Hepatocyte (in vitro differentiated cells): ENCODE results near the gene OXSR1. TPM values are rescaled to one million over a fixed set of nuclear protein-coding genes. Genes with fewer than 3 reads are reported as not detected.
"Not testable (repeated sequence)": the region's sequence is repeated elsewhere in the genome, so short reads cannot be mapped to it uniquely, and the experiment has no call there.

Experiments
- DNase-seq: peaks from one replicate; pipeline ENCODE4 v3.0.0-alpha.2; 2016; ENCODE audit warnings: low spot score
- H2AFZ ChIP-seq: fragments of 200-600 bp; sonication (generic); 2 replicates; pipeline ENCODE4 v1.6.0; 2016; ENCODE audit warnings: antibody characterized with exemption, mild to moderate bottlenecking
- H3K27ac ChIP-seq: fragments of 200-600 bp; sonication (generic); 2 replicates; pipeline ENCODE4 v1.5.1; 2016; ENCODE audit warnings: mild to moderate bottlenecking
- H3K27me3 ChIP-seq: fragments of 200-600 bp; sonication (generic); 2 replicates; pipeline ENCODE4 v1.6.1; 2016
- H3K36me3 ChIP-seq: fragments of 200-600 bp; sonication (generic); replicated peaks from 2 replicates; pipeline ENCODE4 v1.5.1; 2016; ENCODE audit warnings: low read depth; ENCODE audit not compliant: insufficient read depth
- H3K4me1 ChIP-seq: fragments of 200-600 bp; sonication (generic); 2 replicates; pipeline ENCODE4 v1.5.1; 2016; ENCODE audit warnings: mild to moderate bottlenecking, moderate library complexity; ENCODE audit not compliant: insufficient read depth
- H3K4me2 ChIP-seq: fragments of 200-600 bp; sonication (generic); 2 replicates; pipeline ENCODE4 v1.6.0; 2016
- H3K4me3 ChIP-seq: fragments of 200-600 bp; sonication (generic); 2 replicates; pipeline ENCODE4 v1.5.1; 2016; ENCODE audit warnings: mild to moderate bottlenecking
- H3K79me2 ChIP-seq: fragments of 200-600 bp; sonication (generic); 2 replicates; pipeline ENCODE4 v1.6.0; 2017; ENCODE audit warnings: mild to moderate bottlenecking
- H3K9me2 ChIP-seq: fragments of 200-600 bp; sonication (generic); replicated peaks from 2 replicates; pipeline ENCODE4 v1.6.0; 2017; ENCODE audit warnings: mild to moderate bottlenecking; ENCODE audit not compliant: insufficient read depth
- H3K9me3 ChIP-seq: fragments of 200-600 bp; sonication (generic); 2 replicates; pipeline ENCODE4 v1.5.1; 2016; ENCODE audit warnings: low read depth, mild to moderate bottlenecking
- H4K20me1 ChIP-seq: fragments of 200-600 bp; sonication (generic); 2 replicates; pipeline ENCODE4 v1.6.0; 2016; ENCODE audit warnings: mild to moderate bottlenecking; ENCODE audit not compliant: insufficient read depth, poor library complexity, severe bottlenecking
- CTCF ChIP-seq: fragments of 200-600 bp; sonication (generic); IDR thresholded peaks from 2 replicates; pipeline ENCODE4 v1.5.1; 2016; ENCODE audit warnings: antibody characterized with exemption, mild to moderate bottlenecking; ENCODE audit not compliant: poor library complexity
- EZH2 ChIP-seq: fragments of 200-600 bp; sonication (generic); IDR thresholded peaks from 2 replicates; pipeline ENCODE4 v1.6.1; 2016; ENCODE audit warnings: antibody characterized with exemption, mild to moderate bottlenecking, borderline replicate concordance
- EZH2phosphoT487 ChIP-seq: fragments of 200-600 bp; sonication (generic); IDR thresholded peaks from one replicate; pipeline ENCODE4 v1.6.1; 2018; ENCODE audit warnings: antibody characterized with exemption, mild to moderate bottlenecking, low read depth, moderate library complexity; ENCODE audit not compliant: unreplicated experiment, severe bottlenecking
- WGBS: methylation state at CpG from one replicate; pipeline ENCODE4 v1.1.6; 2016; ENCODE audit warnings: low lambda C conversion rate; ENCODE audit errors: missing lambda C conversion rate; 5-methylcytosine and 5-hydroxymethylcytosine counted together
- polyA plus RNA-seq: library from polyadenylated mRNA; unstranded; fragments of >200 nt; fragmentation: Nextera tagmentation; extraction: Ambion mirVana; gene quantifications from 2 replicates; pipeline ENCODE4 v1.2.1, GENCODE V29; 2016
- total RNA-seq: library from RNA; depleted of rRNA; stranded (reverse); fragments of >200 nt; gene quantifications from 2 replicates; pipeline ENCODE4 v1.2.3, GENCODE V29; 2014

The OXSR1 gene
- total and polyA plus RNA-seq, 2 experiments from 2014 or later = 15.7 to 30.7 TPM

DNA sequence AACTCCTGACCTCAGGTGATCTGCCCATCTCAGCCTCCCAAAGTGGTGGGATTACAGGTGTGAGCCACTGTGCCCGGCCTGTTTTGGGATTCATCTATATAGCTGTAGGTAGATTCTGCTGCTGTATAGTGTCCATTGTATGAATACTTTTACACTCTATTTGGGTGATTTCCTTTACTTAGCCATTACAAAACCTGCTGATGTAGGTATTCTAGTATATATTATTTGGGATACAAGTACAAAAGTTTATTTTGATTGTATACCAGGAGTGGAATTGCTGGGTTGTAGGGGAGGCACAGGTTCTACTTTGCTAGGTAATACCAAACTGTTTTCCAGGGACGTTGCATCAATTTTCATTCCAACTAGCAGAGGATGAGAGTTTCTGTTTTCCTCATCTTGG is 9.5 kb upstream of the OXSR1 start:
- Histone ChIP-seq H2AFZ (no peak overlapping the region), H3K4me1 (no peaks in the 10 kb centered on the region), H3K36me3 (no peaks in the 10 kb centered on the region), H3K4me3 (no peak overlapping the region), H4K20me1 (no peaks in the 10 kb centered on the region), H3K9me2 (no peaks in the 10 kb centered on the region), H3K4me2 (no peak overlapping the region), H3K79me2 (no peaks in the 10 kb centered on the region), H3K9me3 (no peaks in the 10 kb centered on the region), H3K27me3 (no peaks in the 10 kb centered on the region), H3K27ac (no peak overlapping the region)
- DNase-seq = no peak
- 86% methylated on average over 2 of the region's 2 CpGs for WGBS
- TF ChIP-seq EZH2 (no peak), EZH2phosphoT487 (no peak), CTCF (no peak)

DNA sequence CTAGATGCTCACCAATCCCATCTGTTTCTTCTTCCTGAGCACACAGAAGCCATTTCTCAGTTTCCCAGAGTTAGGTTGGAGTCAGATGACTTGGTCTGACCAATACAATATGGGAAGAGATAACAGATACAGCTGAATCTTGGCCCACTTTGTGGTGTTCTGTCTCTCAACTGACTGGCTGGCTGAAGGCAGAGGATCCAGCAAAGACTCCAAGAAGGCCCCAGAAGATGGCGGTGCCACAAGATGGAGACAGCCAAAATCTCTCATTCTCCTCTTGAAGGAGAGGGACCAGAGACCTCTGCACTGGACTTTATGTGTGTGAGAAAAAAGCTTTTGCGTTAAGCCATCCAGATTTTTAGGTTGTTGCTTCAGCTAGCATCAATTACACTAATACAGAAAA is 8.2 kb upstream of the OXSR1 start:
- H4K20me1 ChIP-seq = no peaks in the 10 kb centered on the region
- H3K9me2 ChIP-seq = no peaks in the 10 kb centered on the region
- H3K9me3 ChIP-seq = no peaks in the 10 kb centered on the region
- H3K27ac ChIP-seq = no peak overlapping the region
- no peaks in the 10 kb centered on the region for H3K36me3 ChIP-seq
- no peaks in the 10 kb centered on the region for H3K27me3 ChIP-seq
- 97% methylated on average over 2 of the region's 2 CpGs for WGBS
- no peak for TF ChIP-seq CTCF
- TF ChIP-seq EZH2phosphoT487 = no peak
- no peak for TF ChIP-seq EZH2
- H3K79me2 ChIP-seq = no peaks in the 10 kb centered on the region
- H3K4me2 ChIP-seq = no peak overlapping the region
- no peak for DNase-seq
- no peaks in the 10 kb centered on the region for H3K4me1 ChIP-seq
- H2AFZ ChIP-seq = no peak overlapping the region
- no peak overlapping the region for H3K4me3 ChIP-seq

DNA sequence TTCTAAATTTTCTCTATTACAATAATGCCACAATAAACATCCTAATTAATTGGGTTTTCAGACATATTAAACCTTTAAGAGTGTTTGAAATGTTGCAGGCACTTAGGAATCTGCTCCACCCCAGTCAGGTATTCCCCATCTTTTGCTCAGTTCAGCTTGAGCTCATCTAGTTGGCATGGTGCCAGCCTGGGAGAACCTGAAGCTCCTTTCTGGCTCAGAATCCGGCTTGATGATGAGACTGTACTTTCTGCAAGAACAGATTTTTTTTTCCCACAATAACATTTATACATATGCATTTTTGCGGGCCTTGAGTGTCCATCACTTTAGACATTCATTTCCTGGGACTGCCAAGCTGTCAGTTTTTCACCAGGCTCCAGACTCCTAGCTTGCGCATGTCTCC is 7.7 kb upstream of the OXSR1 start:
- Histone ChIP-seq H3K4me2 (no peak overlapping the region), H3K36me3 (no peaks in the 10 kb centered on the region), H3K9me3 (no peaks in the 10 kb centered on the region), H3K4me1 (no peaks in the 10 kb centered on the region), H2AFZ (no peak overlapping the region), H3K79me2 (no peaks in the 10 kb centered on the region), H3K27me3 (no peaks in the 10 kb centered on the region), H3K4me3 (no peak overlapping the region), H3K27ac (no peak overlapping the region), H3K9me2 (no peaks in the 10 kb centered on the region), H4K20me1 (no peaks in the 10 kb centered on the region)
- WGBS = 81% methylated on average over 3 of the region's 3 CpGs
- TF ChIP-seq CTCF (no peak), EZH2phosphoT487 (no peak), EZH2 (no peak)
- DNase-seq = peak; percentile 60

DNA sequence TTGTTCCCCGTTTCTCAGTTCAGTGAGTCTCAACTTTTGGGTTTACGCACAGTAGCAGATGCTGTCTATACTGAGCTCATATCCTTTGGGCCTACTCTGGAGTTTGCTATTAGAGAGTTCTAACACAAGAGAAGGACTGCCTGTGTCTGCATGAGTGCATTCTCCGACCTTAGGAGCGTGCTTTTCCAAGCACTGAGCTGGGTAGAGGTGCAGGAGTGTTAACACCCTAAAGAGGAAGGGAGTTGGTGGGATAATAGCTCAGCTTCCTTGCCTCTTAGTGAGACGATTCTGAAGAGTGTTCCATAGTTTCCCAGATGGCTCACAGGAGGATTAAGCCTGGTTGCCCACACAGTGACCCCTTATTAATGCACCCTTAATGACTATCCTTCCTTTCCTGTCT is 6.9 kb upstream of the OXSR1 start:
- H3K9me2 ChIP-seq = no peaks in the 10 kb centered on the region
- H3K36me3 ChIP-seq = no peaks in the 10 kb centered on the region
- no peak overlapping the region for H3K4me3 ChIP-seq
- H3K4me2 ChIP-seq = no peak overlapping the region
- DNase-seq = no peak
- WGBS = 90% methylated on average over 5 of the region's 5 CpGs
- no peak overlapping the region for H2AFZ ChIP-seq
- no peaks in the 10 kb centered on the region for H3K4me1 ChIP-seq
- no peaks in the 10 kb centered on the region for H3K27me3 ChIP-seq
- no peaks in the 10 kb centered on the region for H3K79me2 ChIP-seq
- no peaks in the 10 kb centered on the region for H3K9me3 ChIP-seq
- H4K20me1 ChIP-seq = no peaks in the 10 kb centered on the region
- no peak overlapping the region for H3K27ac ChIP-seq
- no peak for TF ChIP-seq EZH2
- no peak for TF ChIP-seq CTCF
- no peak for TF ChIP-seq EZH2phosphoT487

DNA sequence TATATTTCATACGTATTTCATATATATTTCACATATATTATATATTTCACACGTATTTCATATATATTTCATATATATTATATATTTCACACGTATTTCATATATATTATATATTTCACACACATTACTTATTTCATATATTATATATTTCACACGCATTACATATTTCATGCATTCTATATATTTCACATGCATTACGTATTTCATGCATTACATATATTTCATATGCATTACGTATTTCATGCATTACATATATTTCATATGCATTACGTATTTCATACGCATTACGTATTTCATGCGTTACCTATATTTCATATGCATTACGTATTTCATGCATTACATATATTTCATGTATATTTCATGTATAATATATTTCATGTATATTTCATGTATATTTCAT is 4.6 kb upstream of the OXSR1 start:
- not testable (repeated sequence) for H3K27ac ChIP-seq, H2AFZ ChIP-seq, H3K27me3 ChIP-seq, H3K9me2 ChIP-seq, H3K4me3 ChIP-seq, H3K36me3 ChIP-seq, DNase-seq, H3K4me2 ChIP-seq, H4K20me1 ChIP-seq, H3K9me3 ChIP-seq, H3K4me1 ChIP-seq, H3K79me2 ChIP-seq
- WGBS = 96% methylated on average over 11 of the region's 11 CpGs
